ENCODE results near the gene COL4A4.

DNA sequence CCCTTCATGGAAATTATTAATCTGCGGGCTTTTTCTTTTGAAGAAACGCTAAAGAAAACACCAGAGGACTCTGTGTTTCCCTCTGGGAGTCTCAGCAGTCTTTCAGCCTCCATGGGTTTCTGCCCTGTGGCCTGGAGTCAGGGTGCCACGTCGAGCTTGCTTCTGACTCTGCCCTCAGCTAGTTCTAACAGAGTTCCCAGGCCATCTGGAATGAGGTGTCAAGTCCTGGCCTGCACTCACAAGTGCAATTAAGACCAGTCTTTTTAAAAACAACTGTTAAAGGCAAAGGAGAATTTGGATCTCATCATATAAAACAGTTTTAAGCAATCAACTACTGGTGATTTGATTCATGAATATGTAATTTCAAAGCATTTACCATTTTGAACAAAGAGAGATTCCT lies 170.8 kb downstream of the COL4A4 start:
- TF ChIP-seq RFX5 (IDR thresholded peaks at IDR 0.05; ENCODE audit: low read depth, low read length), result no peak
- TF ChIP-seq, protein P1, sequence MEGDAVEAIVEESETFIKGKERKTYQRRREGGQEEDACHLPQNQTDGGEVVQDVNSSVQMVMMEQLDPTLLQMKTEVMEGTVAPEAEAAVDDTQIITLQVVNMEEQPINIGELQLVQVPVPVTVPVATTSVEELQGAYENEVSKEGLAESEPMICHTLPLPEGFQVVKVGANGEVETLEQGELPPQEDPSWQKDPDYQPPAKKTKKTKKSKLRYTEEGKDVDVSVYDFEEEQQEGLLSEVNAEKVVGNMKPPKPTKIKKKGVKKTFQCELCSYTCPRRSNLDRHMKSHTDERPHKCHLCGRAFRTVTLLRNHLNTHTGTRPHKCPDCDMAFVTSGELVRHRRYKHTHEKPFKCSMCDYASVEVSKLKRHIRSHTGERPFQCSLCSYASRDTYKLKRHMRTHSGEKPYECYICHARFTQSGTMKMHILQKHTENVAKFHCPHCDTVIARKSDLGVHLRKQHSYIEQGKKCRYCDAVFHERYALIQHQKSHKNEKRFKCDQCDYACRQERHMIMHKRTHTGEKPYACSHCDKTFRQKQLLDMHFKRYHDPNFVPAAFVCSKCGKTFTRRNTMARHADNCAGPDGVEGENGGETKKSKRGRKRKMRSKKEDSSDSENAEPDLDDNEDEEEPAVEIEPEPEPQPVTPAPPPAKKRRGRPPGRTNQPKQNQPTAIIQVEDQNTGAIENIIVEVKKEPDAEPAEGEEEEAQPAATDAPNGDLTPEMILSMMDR (conservative IDR thresholded peaks at IDR 0.05; ENCODE audit: low read depth, low read length), result no peak
